Measurements from ENCODE around the gene ATG101.

DNA sequence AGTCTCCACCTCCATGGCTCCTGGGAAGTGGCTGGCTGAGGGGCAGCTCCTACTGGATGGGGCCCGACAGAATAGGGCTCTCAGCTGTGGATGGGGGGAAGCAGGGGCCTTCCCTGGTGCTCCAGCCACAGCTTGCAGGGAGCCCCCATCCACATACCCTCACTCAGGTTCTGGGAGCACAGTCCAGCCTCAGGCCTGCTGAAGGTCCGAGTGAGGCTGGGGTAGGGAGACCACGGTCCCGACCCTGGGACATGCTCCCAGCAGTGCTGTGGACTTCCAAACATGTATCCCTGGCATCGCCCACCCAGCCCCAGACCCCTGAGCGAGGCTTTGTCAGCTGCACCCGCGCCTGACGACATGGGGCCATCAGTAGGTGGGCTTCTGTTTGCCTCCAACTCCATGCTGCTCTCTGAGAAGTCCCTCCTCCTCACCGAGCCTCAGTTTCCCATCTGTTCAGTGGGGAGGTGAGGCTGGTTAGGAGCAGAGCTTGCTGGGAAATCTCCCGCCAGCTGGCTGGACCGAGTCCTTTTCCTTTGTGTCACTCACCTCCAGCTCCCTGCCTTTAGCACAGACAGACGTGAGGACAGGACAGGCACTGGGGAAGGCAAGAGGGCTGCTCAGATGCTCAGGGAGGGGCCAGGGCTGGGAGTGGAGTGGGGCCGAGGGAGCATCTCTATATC lies 9.1 kb upstream of the ATG101 start:
- no peak for TF ChIP-seq GATA2 (IDR thresholded peaks at IDR 0.05; ENCODE audit: low read depth, low read length)
- no peak for TF ChIP-seq GATA3 (IDR thresholded peaks at IDR 0.05; ENCODE audit: low read depth, low read length)
